PC-9 (cell line): ENCODE measurements around the gene ZSCAN20. TPM values are rescaled to one million over a fixed set of nuclear protein-coding genes. Genes with fewer than 3 reads are reported as not detected.

Experiments used
- BruUV-seq: library from RNA; stranded (reverse); fragments of 400-500 nt; replicated peaks from 2 replicates; lab custom pipeline; 2021; lab: Mats Ljungman, UMichigan
- CTCF ChIA-PET: fragments of 300-600 bp; sonication (Branson Sonifier 250); formaldehyde crosslinking; loops from one replicate; lab custom pipeline; 2022; ENCODE audit warnings: antibody characterized with exemption; lab: Charles Lee
- POLR2A ChIA-PET: fragments of 300-600 bp; sonication (Branson Sonifier 250); formaldehyde crosslinking; loops from one replicate; lab custom pipeline; 2022; ENCODE audit warnings: antibody characterized with exemption; ENCODE audit not compliant: unreplicated experiment; lab: Charles Lee
- DNase-seq, 2 experiments: peaks; one replicate each; pipeline versions ENCODE4 v3.0.0 to v3.0.0-alpha.2; 2015 to 2022; ENCODE audit warnings: mixed read lengths in 1 of 2
- H2AFZ ChIP-seq: fragments of 200-600 bp; sonication (generic); 2 replicates; pipeline ENCODE4 v1.8.1; 2017; ENCODE audit warnings: antibody characterized with exemption
- H3F3A ChIP-seq: fragments of 200-600 bp; sonication (generic); 2 replicates; pipeline ENCODE4 v1.8.1; 2017; ENCODE audit warnings: antibody characterized with exemption, mild to moderate bottlenecking, low read depth; ENCODE audit not compliant: insufficient read depth
- H3K27ac ChIP-seq: fragments of 200-600 bp; sonication (generic); 2 replicates; pipeline ENCODE4 v1.6.1; 2016; ENCODE audit warnings: mixed run types
- H3K27me3 ChIP-seq: fragments of 200-600 bp; sonication (generic); 2 replicates; pipeline ENCODE4 v1.6.1; 2016; ENCODE audit warnings: low read depth, mixed run types; ENCODE audit not compliant: insufficient read depth
- H3K36me3 ChIP-seq: fragments of 200-600 bp; sonication (generic); 2 replicates; pipeline ENCODE4 v1.6.1; 2016; ENCODE audit warnings: low read depth, mixed run types
- H3K4me1 ChIP-seq: fragments of 200-600 bp; sonication (generic); replicated peaks from 2 replicates; pipeline ENCODE4 v1.6.1; 2016; ENCODE audit warnings: mixed run types; ENCODE audit not compliant: insufficient read depth
- H3K4me2 ChIP-seq: fragments of 200-600 bp; sonication (generic); 2 replicates; pipeline ENCODE4 v1.6.1; 2017; ENCODE audit warnings: mixed run types
- H3K4me3 ChIP-seq: fragments of 200-600 bp; sonication (generic); 2 replicates; pipeline ENCODE4 v1.6.1; 2016; ENCODE audit warnings: mixed run types
- H3K79me2 ChIP-seq: fragments of 200-600 bp; sonication (generic); 2 replicates; pipeline ENCODE4 v1.6.1; 2017; ENCODE audit warnings: low read depth, mixed run types
- H3K9me2 ChIP-seq: fragments of 200-600 bp; sonication (generic); 2 replicates; pipeline ENCODE4 v1.8.1; 2017; ENCODE audit warnings: mild to moderate bottlenecking; ENCODE audit not compliant: insufficient read depth
- H3K9me3 ChIP-seq: fragments of 200-600 bp; sonication (generic); 2 replicates; pipeline ENCODE4 v1.8.1; 2016; ENCODE audit warnings: low read depth; ENCODE audit not compliant: insufficient read depth
- H4K20me1 ChIP-seq: fragments of 200-600 bp; sonication (generic); 2 replicates; pipeline ENCODE4 v1.8.1; 2017; ENCODE audit not compliant: insufficient read depth
- EZH2 ChIP-seq: fragments of 200-600 bp; sonication (generic); IDR thresholded peaks from 2 replicates; pipeline ENCODE4 v1.8.0; 2017; ENCODE audit warnings: antibody characterized with exemption, low read depth
- intact Hi-C: fragments of 100-400 bp; cut with micrococcal nuclease; formaldehyde crosslinking; loops from one replicate; pipeline ENCODE4 v1.10.0; 2022; ENCODE audit not compliant: unreplicated experiment
- total RNA-seq: library from RNA; stranded (reverse); gene quantifications from 2 replicates; pipeline ENCODE4 v1.2.3, GENCODE V29; 2021
- TF ChIP-seq, protein P1 (sequence below): fragments of 200-600 bp; sonication (generic); conservative IDR thresholded peaks from 2 replicates; pipeline ENCODE4 v1.6.1; 2017; ENCODE audit warnings: mixed run types, antibody characterized with exemption, mild to moderate bottlenecking, moderate library complexity

ZSCAN20 gene
- total RNA-seq, 1 experiment from 2014 or later, result 6.0 TPM

DNA sequence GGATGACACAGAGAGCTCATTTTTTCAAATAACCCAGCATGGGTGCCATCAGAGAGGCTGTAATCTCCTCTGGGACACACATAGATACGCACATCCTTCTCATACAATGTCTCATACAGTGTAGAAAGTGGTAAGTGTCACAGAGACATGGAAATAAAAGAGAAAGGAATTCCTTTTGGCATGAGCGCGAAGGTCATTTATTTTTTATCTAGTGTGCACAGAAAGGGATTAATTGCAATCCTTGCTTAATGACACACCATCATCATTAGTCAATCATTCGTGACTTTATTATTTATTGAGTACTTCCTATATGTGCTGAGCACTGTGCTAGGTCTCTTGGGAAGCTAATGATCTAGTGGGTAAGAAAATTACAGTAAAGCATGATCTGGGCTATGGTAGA, 5.0 kb downstream of the ZSCAN20 start:
- Histone ChIP-seq H3K27ac (no peak overlapping the region), H3F3A (no peaks in the 10 kb centered on the region), H3K4me2 (no peak overlapping the region), H3K4me3 (no peak overlapping the region), H3K9me2 (no peaks in the 10 kb centered on the region; the same call in 1 of the 2 replicates), H4K20me1 (no peaks in the 10 kb centered on the region; the same call in 1 of the 2 replicates), H3K27me3 (no peaks in the 10 kb centered on the region), H3K9me3 (no peaks in the 10 kb centered on the region), H2AFZ (no peak overlapping the region), H3K36me3 (no peaks in the 10 kb centered on the region), H3K79me2 (peaks cover 11% of the 10 kb centered on the region; the same call in 1 of the 2 replicates), H3K4me1 (peaks cover 5% of the 10 kb centered on the region)
- TF ChIP-seq, protein P1, sequence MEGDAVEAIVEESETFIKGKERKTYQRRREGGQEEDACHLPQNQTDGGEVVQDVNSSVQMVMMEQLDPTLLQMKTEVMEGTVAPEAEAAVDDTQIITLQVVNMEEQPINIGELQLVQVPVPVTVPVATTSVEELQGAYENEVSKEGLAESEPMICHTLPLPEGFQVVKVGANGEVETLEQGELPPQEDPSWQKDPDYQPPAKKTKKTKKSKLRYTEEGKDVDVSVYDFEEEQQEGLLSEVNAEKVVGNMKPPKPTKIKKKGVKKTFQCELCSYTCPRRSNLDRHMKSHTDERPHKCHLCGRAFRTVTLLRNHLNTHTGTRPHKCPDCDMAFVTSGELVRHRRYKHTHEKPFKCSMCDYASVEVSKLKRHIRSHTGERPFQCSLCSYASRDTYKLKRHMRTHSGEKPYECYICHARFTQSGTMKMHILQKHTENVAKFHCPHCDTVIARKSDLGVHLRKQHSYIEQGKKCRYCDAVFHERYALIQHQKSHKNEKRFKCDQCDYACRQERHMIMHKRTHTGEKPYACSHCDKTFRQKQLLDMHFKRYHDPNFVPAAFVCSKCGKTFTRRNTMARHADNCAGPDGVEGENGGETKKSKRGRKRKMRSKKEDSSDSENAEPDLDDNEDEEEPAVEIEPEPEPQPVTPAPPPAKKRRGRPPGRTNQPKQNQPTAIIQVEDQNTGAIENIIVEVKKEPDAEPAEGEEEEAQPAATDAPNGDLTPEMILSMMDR, result no peak
- TF ChIP-seq EZH2, result no peak
- intact Hi-C loops, result loop anchor here (10.0 kb wide), 1 partner anchor 603 kb away; the partner anchor contains the start of gene FNDC5
- BruUV-seq, result no TSS peak
- DNase-seq, result no peak
- POLR2A ChIA-PET, result no interaction called here
- CTCF ChIA-PET, result no interaction called here

DNA sequence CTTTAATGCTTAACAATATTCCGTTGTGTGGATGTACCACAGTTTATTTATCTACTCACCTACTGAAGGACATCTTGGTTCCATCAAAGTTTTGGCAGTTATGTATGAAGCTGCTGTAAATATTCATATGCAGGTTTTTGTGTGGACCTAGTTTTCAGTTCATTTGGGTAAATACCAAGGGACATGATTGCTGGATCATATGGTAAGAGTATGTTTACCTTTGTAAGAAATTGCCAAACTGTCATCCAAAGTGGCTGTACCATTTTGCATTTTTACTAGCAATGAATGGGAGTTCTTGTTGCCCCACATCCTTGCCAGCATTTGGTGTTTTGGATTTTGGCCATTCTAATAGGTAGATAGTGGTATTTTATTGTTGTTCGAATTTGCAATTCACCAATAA, 10.0 kb downstream of the ZSCAN20 start:
- no peak overlapping the region for H2AFZ ChIP-seq
- H4K20me1 ChIP-seq, result no peaks in the 10 kb centered on the region; the same call in 1 of the 2 replicates
- H3K27ac ChIP-seq, result no peak overlapping the region
- no peak for TF ChIP-seq EZH2
- ChIA-PET POLR2A (no interaction called here), CTCF (interaction anchor here (0.7 kb wide), 1 partner anchor 952 kb away, joined by 5 read pairs; no protein-coding TSS in a partner anchor)
- H3K9me2 ChIP-seq, result no peaks in the 10 kb centered on the region; the same call in 1 of the 2 replicates
- H3K27me3 ChIP-seq, result no peaks in the 10 kb centered on the region
- no peak overlapping the region for H3K4me2 ChIP-seq
- intact Hi-C loops, result no loop called here
- no peaks in the 10 kb centered on the region for H3F3A ChIP-seq
- no peaks in the 10 kb centered on the region for H3K79me2 ChIP-seq
- H3K4me1 ChIP-seq, result no peaks in the 10 kb centered on the region
- no TSS peak for BruUV-seq
- H3K4me3 ChIP-seq, result no peak overlapping the region
- H3K36me3 ChIP-seq, result no peaks in the 10 kb centered on the region; the same call in 1 of the 2 replicates
- no peaks in the 10 kb centered on the region for H3K9me3 ChIP-seq
- DNase-seq, result no peak

DNA sequence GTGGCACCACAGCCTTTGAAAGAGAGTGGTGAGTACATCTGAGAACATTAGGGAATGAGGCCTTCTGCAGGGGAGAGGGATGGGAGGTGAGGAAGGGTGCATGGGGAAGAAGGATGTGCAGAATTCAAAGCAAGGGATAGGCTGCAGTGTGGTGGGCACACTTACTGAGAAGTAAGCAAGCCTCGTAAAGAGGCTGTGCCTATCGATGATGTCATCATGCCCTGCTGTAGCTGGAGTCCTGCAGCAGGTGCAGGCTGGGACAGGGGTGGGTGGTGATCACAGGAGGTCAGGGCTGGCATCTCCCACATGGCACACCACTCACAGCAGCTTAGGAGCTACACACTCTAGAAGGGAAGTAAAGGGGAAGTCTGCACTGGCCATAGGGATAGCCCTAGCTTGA, 16.2 kb downstream of the ZSCAN20 start:
- H3K36me3 ChIP-seq, result peaks cover 36% of the 10 kb centered on the region
- H4K20me1 ChIP-seq, result no peaks in the 10 kb centered on the region
- DNase-seq, result no peak
- H3K9me3 ChIP-seq, result peaks cover 9% of the 10 kb centered on the region
- H2AFZ ChIP-seq, result no peak overlapping the region
- H3K4me3 ChIP-seq, result no peak overlapping the region
- H3K27me3 ChIP-seq, result no peaks in the 10 kb centered on the region
- POLR2A ChIA-PET, result no interaction called here
- H3K27ac ChIP-seq, result no peak overlapping the region
- H3K9me2 ChIP-seq, result no peaks in the 10 kb centered on the region
- no peak for TF ChIP-seq EZH2
- TF ChIP-seq, protein P1, result no peak
- CTCF ChIA-PET, result no interaction called here
- H3K79me2 ChIP-seq, result no peaks in the 10 kb centered on the region
- BruUV-seq, result no TSS peak
- no peaks in the 10 kb centered on the region for H3K4me1 ChIP-seq
- intact Hi-C loops, result no loop called here
- H3K4me2 ChIP-seq, result no peak overlapping the region
- H3F3A ChIP-seq, result no peaks in the 10 kb centered on the region

DNA sequence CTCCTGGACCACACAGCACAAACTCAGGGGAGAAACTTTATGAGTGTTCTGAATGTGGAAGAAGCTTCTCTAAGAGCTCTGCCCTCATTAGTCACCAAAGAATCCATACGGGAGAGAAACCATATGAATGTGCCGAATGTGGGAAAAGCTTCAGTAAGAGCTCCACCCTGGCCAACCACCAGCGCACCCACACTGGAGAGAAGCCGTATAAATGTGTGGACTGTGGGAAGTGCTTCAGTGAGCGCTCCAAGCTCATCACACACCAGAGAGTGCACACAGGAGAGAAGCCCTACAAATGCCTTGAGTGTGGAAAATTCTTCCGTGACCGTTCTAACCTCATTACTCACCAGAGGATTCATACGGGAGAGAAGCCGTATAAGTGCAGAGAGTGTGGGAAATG, 22.5 kb downstream of the ZSCAN20 start:
- Histone ChIP-seq H3K79me2 (no peaks in the 10 kb centered on the region), H3K4me1 (no peaks in the 10 kb centered on the region), H3K9me3 (peaks cover 47% of the 10 kb centered on the region), H2AFZ (no peak overlapping the region), H3K36me3 (peaks cover 23% of the 10 kb centered on the region), H3F3A (no peaks in the 10 kb centered on the region), H3K4me3 (no peak overlapping the region), H3K9me2 (no peaks in the 10 kb centered on the region), H3K27me3 (no peaks in the 10 kb centered on the region), H3K4me2 (no peak overlapping the region), H3K27ac (no peak overlapping the region), H4K20me1 (no peaks in the 10 kb centered on the region)
- DNase-seq, result no peak
- BruUV-seq, result no TSS peak
- intact Hi-C loops, result no loop called here
- TF ChIP-seq, protein P1, result no peak
- no peak for TF ChIP-seq EZH2
- CTCF ChIA-PET, result no interaction called here
- POLR2A ChIA-PET, result no interaction called here
